GM04503 (cell line): ENCODE measurements around the gene TRA2A.
"Not testable (repeated sequence)": the region's sequence is repeated elsewhere in the genome, so short reads cannot be mapped to it uniquely, and the experiment has no call there.

ENCODE experiments used
- DNase-seq: peaks from one replicate; pipeline ENCODE4 v3.0.0-alpha.2; 2012; ENCODE audit warnings: low read depth

Gene TRA2A

DNA sequence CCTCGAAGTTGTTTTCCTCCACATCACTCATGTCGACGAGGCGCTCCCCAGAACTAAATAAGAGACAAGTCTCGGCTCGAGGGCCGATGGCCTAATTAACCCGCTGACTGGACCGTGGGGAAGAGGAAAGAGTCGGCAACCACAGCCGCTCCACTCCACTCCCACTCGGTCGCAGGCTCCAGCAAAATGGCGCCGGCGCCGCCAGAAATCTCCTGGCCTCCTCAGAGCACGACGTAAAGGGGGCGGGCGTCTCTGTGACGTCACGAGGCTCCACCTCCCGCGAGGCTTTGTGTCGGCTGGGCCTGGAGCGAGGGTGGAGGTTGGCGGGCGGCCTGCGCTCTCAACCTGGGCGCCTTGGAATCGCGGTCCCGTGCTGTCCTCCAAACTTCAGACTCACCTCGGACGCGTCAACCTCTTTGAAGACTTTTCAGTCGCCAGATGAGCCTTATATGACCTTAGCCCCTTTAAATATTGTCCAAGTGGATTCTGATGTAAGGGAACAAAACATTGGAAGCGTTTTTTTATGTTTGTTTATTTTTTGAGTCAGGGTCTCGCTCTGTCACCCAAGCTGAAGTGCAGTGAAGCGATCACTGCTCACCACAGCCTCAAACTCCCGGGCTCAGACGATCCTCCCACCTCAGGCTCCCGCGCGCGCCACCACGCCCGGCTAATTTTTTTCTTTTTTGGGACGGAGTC lies at the start of gene TRA2A:
TRA2A (minus strand) TSS at position 188 of the 696 bp plus-strand sequence; CDS start at position 31, 157 bp downstream.
- peak; percentile 61 for DNase-seq

DNA sequence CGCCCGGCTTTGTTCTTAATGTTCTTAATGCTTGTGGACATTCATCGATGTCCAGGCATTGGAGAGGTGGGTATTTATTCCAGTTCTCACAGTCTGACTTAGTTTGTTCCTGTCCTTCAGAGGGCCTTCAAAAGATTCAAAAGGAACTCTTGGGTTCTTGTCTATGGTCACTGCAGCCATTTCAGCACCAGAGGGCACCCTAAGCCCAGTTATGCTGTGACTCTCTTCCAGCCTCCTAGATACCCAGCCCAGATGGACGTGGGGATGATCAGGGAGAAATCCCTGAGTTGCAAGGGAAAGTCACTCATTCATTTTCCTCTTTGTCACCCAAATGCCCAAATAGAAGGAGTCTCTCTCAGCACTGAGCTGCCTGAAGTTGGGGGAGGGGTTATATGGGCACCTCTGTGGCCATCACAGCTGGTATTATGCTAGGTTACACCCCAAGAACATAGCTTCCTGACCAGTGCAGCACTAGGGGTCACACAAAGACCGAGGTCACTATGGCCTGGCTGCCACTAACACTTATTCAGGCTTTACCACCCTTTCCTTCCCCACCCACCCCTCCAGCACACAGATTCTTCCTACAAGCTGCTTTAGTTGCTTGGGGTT lies 38.9 kb upstream of the TRA2A start:
- DNase-seq, result peak; percentile 18

DNA sequence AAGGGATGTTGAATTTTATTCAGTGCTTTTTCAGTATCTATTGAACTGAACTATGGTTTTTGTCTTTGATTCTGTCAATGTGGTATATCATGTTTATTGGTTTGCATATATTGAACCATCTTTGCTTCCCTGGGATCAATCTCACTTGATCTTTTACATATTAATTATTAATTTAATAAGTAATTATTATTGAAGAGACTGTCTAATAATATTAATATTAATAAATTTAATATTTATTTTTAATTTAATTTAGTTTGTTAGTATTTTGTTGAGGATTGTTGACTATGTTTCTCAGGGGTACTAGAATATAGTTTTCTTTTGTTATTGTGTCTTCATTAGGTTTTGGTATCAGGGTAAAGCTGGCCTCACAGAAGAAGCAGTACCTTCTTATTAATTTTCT lies 26.5 kb upstream of the TRA2A start:
- DNase-seq, result no peak

DNA sequence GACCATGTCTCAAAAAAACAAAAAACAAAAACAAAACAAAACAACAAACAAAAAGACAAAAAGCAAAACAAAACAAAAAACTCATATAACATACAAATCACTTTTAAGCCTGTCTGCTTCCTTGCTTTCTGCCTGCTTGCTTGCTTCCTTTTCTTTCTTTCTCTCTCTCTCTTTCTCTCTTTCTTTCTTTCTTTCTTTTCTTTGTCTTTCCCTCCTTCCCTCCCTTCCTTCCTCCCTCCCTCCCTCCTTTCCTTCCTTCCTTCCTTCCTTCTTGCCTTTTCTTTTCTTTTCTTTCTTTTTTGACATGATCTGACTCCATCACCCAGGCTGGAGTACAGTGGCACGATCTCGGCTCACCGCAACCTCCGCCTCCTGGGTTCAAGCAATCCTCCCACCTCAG lies 15.9 kb upstream of the TRA2A start:
- no peak for DNase-seq

DNA sequence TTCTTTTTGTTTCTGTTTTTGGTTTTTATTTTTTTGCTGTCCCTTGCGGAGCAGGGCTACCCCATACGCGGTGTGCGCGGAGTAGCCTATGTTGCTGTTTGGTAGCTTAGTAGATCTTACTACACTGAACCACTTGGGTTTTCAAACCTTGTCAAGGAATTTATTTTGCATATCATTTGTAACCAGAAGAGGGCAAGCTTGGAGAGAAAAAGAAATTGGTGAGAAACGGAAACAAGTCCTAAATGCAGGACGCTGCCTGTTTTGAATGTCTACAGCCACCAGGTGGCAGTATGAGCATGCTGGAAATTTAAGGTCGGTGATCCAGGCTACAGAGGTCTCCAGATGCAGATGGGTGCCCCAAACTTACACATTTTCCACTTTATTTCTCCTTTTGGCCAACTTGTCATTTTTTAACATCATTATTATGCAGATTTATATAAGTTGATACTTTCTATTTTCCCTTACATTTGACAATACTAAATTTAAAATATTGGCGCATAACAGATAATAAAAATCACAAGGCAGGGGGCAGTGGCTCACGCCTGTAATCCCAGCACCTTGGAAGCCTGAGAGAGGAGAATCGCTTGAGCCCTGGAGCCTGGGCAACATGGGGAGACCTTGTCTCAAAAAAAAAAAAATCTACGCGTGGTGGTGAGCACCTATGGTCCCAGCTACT lies 15.3 kb upstream of the TRA2A start:
- peak; percentile 61 for DNase-seq

DNA sequence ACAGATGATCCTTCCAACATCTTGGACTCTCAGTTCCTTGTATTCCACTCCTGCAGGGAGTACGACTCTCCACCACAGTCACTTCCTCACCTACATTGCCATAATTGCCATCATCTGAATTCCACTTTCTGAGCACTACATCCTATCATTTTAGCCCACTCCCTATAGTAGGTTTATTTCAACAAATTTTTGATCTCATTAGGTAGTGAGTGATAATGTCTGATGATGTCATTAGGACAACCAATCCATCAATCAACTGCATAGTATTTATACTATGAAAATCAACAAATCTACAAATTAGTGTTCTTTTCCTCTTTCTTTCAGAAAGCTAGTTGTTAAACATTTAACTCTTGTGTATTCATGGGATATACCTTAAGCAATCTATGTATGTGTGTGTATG lies 13.7 kb upstream of the TRA2A start:
- DNase-seq, result no peak

DNA sequence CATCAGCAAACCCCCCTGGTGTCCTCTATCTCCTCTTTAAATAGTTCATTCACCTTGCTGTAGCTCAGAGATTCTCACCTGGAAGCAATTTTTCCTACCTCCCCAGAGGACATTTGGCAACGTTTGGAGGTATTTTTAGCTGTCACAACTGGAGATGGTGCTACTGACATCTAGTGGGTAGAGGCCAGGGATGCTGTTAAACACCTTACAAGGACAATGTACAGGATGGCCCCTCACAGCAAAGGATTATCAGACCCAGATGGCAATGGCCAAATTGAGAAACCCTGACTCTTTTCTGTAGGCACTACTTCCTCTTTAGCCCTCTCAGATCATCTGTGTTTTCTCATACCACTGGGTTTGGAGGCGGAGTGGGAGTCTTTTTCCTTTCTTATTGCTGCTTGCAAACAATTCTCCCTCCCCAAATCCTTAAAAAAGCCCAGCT lies 13.2 kb upstream of the TRA2A start:
- DNase-seq, result no peak

DNA sequence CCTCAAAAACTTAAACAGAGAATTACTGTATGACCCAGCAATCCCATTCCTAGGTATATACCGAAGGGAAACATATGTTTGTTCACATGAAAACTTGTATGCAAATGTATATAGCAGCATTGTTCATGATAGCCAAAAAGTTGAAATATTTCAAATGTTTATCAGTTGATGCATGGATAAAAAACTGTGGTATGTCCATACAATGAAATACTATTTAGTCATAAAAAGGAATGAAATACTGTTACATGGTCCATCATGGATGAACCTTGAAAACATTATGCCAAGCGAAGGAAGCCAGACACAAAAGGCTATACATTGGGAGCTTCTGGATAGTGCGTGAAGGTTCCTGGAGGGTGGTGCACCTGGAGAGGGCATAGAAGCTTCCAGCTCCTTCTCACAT lies 11.0 kb upstream of the TRA2A start:
- DNase-seq, result no peak

DNA sequence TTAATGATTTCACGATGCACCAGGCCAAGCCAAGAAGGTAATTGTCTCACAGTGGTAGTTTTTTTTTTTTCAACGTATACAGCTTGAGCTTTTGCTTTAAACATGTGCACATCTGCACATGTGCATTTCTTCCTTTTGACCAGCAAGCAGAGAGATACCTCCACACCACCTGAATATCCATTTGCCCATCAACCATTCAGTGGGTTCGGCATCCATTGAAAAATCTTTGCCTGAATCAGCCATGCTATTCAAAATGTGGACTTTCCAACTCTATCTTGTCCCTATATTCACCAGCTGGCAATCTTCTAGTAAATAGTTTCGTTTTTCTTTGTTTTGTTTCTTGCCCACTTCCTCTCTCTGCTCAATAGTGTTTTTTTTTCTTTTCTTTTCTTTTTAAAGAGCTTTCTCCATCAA lies 7.7 kb upstream of the TRA2A start:
- DNase-seq, result no peak

DNA sequence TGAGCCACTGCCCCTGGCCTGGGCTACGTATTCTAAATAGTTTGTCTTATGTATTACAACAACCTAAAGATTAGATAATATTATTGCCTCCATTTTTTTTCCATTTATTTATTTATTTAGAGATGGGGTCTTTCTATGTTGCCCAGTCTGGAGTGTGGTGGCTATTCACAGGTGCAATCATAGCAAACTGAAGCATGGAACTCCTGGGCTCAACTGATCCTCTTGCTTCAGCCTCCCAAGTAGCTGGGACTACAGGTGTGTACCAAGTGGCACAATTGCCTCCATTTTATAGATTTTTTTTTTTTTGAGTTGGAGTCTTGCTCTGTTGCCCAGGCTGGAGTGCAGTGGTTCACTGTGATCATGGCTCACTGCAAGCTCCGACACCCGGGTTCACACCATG lies 6.5 kb upstream of the TRA2A start:
- DNase-seq, result no peak

DNA sequence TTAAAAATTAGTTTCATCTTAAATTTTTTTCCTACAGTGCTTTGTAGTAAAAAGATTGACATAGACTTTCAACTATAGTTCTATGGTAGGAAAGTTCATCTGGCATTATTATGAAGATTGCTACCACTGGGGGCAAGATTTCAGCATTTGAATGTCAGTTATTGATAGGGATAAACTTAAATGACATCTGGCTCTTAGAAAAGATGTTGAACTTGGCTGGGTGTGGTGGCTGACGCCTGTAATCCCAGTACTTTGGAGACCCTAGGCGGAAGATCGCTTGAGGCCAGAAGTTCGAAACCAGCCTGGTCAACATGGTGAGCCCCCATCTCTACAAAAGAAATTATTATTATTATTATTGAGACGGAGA lies 1.4 kb upstream of the TRA2A start:
- no peak for DNase-seq

DNA sequence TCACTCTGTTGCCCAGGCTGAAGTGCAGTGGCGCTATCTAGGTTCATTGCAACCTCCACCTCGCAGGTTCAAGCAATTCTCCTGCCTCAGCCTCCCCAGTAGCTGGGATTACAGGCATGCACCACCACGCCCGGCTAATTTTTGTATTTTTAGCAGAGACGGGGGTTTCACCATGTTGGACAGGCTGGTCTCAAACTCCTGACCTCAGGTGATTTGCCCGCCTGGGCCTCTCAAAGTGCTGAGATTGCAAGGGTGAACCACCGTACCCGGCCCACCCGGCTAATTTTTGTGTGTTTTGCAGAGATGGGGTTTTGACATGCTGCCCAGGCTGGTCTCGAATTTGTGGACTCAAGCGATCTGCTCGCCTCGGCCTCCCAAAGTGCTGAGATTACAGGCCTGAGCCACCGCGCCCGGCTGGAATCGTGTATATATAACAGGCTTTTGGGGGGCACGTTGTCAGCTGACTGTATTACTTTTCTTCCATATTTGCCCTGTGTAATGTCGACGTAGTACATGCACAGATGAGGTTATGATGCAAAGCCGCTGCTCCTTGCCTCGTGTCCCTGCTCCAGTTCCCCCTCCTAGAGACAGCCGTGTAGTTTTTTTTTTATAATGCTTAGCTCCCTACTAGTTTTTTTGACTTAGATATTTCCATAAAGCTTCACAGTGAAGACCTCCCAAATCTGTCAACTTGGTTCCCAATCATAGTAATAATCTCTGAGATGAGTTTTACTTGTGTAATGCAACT lies 883 bp upstream of the TRA2A start:
- DNase-seq, result no peak

DNA sequence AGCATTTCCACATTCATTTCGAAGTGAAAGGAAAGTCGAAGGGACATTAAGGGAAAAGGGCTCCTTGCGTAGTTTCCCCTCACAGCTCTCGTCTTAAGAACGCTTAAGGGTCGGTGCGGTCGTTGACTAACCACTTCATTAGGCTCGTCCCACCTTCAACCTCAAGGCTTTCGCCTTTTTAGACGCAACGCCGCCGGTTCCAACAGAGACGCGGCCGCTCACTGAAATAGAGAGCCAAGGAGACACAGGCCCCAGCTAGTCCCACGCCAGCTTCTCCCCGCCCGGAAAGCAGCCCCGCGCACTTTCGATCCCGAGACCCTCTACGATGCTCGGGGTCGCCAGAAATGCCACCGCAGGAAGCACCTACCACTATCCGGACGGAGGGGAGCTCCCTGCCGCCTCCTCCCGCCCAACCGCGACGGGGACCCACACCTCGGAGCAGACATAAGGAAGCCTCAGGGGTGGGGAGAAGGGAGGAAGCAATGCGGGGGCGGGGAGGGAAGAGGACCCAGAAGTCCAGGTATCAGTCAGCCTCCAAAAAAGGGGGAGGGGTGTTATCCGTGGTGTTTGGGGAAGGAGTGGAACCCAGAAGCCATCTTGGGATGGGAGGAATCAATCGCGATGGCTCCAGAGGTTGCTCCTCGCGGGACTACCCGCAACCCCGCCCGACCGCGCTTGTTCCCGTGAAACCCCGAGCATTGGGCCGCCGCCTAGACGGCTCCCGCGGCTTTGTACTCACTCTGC lies 559 bp downstream of the TRA2A start:
- no peak for DNase-seq

DNA sequence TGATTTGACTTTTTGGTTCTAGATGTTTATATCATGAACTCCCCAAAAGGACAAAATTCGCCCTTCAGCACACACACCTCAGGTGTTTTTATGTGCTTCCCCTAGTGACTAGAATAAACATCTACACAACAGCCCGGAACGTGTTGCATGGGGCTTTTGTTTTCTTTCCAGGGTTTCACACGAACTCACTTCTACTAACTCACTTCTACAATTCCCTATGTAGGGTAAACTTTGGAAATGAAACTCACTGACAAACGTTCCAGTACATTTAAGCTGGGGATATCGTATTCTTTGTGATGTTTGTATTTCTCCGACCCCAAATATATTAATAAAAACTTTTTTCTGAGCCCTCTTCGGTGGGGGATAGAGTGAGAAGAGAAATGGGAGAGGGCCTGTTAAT lies 1.4 kb downstream of the TRA2A start:
- no peak for DNase-seq

DNA sequence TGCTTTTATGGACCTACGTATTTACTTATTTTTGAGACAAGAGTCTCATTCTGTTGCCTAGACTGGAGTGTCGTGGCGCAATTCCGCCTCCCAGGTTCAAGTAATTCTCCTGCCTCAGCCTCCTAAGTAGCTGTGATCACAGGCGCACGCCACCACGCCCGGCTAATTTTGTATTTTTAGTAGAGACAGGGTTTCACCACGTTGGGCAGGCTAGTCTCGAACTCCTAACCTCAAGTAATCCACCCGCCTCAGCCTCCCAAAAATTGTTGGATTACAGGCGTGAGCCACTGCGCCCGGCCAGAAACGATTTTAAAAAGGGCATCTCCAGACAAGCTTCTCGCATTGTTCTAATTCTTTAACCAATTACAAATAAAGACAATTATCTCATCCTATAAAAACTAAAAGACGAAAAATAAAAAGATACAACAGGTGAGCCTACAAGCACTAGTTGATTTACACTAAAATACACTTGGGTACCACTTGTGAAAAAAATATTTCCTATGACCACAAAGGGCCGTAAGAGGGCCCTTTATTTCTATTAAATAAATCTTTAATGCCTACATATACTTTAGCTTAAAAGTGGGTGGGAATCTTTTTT lies 2.4 kb downstream of the TRA2A start:
- no peak for DNase-seq

DNA sequence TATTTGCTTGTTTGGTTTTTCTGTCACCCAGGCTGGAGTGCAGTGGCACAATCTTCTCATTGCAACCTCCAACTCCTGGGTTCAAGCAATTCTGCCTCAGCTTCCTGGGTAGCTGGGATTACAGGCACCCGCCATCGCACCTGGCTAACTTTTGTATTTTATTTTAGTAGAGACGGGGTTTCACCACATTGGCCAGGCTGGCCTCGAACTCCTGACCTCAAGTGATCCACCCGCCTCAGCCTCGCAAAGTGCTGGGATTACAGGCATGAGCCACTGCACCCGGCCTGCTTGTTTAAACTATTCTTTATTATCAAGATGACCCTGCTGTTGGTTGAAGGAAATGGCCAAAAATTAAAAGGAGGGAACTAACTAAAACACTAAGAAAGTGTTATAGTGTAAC lies 6.2 kb downstream of the TRA2A start:
- not testable (repeated sequence) for DNase-seq

DNA sequence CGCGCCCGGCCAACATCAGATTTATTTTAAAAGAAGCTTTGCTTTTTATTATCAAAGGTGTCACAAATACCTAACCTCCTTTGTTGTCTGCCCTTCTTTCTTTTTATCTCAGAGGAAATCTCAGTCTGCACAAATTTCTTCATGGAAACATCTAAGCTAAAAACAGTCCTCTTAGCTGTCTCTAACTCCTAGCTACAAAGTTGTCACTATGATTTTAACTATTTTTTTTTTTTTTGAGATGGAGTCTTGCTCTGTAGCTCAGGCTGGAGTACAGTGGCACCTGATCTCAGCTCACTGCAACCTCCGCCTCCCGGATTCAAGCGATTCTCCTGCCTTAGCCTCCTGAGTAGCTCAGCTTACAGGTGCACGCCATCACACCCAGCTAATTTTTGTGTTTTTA lies 7.3 kb downstream of the TRA2A start:
- no peak for DNase-seq

DNA sequence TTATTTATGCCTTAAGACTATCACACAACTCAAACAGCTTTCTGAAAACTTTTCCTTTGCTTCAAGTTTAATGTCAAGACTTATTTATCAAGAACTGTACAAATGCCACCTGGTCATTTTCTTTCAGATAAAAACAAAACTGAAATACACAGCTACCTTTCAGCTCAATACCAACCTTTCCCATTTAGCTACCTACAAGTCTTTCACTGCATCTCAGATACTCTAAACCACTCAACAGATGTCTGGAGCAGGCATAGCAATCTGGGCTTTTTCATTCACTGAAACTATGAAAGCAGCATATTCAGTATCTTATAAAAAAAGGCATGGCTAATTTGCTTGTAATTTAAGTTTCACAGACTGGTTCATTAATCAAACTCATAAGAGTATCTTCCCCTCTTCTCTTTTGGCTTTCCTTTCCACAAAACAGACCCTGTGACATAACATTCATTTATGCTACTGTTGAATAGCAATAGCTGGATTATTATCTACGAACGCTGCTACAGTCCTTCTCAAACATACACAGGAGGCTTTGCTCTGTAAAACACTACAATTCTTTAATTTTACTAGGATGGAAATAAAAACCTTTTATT lies 8.2 kb downstream of the TRA2A start:
- no peak for DNase-seq

DNA sequence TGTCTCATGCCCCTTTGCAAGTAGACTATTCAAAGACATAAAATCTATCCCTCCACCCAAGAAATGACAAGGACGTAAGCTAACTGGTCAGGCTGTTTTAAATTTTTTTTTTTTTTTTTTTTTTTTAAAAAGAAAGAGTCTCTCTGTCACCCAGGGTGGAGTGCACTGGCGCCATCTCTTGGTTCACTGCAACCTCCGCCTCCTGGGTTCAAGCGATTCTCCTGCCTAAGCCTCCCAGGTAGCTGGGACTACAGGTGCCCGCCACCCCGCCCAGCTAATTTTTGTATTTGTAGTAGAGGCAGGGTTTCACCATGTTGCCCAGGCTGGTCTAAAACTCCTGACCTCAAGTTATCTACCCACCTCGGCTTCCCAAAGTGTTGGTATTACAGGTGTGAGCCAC lies 11.2 kb downstream of the TRA2A start:
- DNase-seq, result no peak

DNA sequence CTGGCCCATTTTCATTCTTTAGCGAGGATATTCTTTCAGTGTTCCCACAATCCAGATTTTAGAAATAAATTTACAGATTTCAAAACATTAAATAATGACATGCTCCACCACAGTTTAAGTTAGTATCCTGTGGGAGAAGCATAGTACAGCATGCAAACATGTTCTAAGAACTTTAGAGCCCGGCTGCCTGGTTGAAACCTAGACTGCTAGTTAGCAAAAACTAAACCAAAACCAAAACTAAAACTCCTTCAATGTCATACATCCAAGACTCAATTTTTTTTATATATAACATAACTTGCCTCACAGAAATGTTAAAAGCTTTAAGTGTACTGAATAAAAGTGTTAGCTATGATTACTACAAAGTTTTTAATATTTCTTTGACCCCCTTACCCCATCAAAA lies 17.0 kb downstream of the TRA2A start:
- no peak for DNase-seq

DNA sequence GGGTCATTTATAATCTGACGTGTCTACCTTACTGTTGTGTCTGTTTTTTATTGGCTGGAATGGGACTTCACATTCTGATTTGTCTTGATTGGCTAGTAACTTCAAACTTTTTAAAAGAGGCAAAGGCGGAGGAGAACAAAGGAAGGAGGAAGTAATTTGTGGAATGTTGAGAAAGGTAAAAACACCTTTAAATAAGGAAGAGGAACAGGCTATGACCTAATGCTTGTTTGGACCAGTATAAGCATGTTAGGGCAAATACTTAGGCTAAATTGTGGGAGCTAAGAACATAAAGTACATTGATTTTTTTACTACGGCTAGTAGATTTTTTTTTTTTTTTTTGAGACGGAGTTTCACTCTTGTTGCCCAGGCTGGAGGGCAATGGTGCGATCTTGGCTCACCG lies 18.0 kb downstream of the TRA2A start:
- DNase-seq, result not testable (repeated sequence)
